NT2/D1 (cell line): ENCODE results near the gene LRRC31.

Experiments used
- DNase-seq: peaks from one replicate; pipeline ENCODE4 v3.0.0-alpha.2; 2011; ENCODE audit warnings: low read depth, low spot score
- H3K27me3 ChIP-seq: 2 replicates; pipeline ENCODE4 v1.6.0; 2011; ENCODE audit warnings: mild to moderate bottlenecking; ENCODE audit not compliant: insufficient read length, insufficient read depth
- H3K36me3 ChIP-seq: 2 replicates; pipeline ENCODE4 v1.6.1; 2011; ENCODE audit warnings: mild to moderate bottlenecking, low read length, mixed read lengths; ENCODE audit not compliant: insufficient read depth, insufficient read length
- H3K4me1 ChIP-seq: 2 replicates; pipeline ENCODE4 v1.5.1; 2011; ENCODE audit not compliant: insufficient read depth, insufficient read length
- H3K4me3 ChIP-seq: 2 replicates; pipeline ENCODE4 v1.5.1; 2011; ENCODE audit warnings: low read depth; ENCODE audit not compliant: insufficient read length
- H3K9ac ChIP-seq: 2 replicates; pipeline ENCODE4 v1.6.0; 2011; ENCODE audit warnings: low read depth; ENCODE audit not compliant: insufficient read length
- H3K9me3 ChIP-seq: 2 replicates; pipeline ENCODE4 v1.5.1; 2011; ENCODE audit warnings: mild to moderate bottlenecking, low read length; ENCODE audit not compliant: insufficient read depth
- SUZ12 ChIP-seq: IDR thresholded peaks from 2 replicates; pipeline ENCODE4 v1.6.1; 2011; ENCODE audit not compliant: insufficient read length, insufficient read depth; ENCODE audit errors: extremely low read depth
- YY1 ChIP-seq: IDR thresholded peaks from 2 replicates; pipeline ENCODE4 v1.6.1; 2011; ENCODE audit not compliant: insufficient read length, insufficient read depth
- ZNF274 ChIP-seq: IDR thresholded peaks from 2 replicates; pipeline ENCODE4 v1.6.1; 2011; ENCODE audit warnings: mild to moderate bottlenecking, low read depth, low read length

LRRC31 gene

GRCh38 chr3:169901453-169901852, 31.7 kb upstream of the LRRC31 start:
- no peak for DNase-seq
- TF ChIP-seq YY1: no peak
- TF ChIP-seq SUZ12: no peak
- no peak for TF ChIP-seq ZNF274
- Histone ChIP-seq H3K9me3 (peaks cover 20% of the 10 kb centered on the region; the same call in 1 of the 2 replicates), H3K9ac (no peak overlapping the region), H3K4me1 (no peaks in the 10 kb centered on the region), H3K36me3 (no peaks in the 10 kb centered on the region), H3K27me3 (no peaks in the 10 kb centered on the region), H3K4me3 (no peak overlapping the region)

- H3K9me3 ChIP-seq: peaks cover 20% of the 10 kb centered on the region; the same call in 1 of the 2 replicates
- H3K9ac ChIP-seq: no peak overlapping the region
- TF ChIP-seq SUZ12 (no peak), ZNF274 (no peak), YY1 (no peak)
- H3K27me3 ChIP-seq: no peaks in the 10 kb centered on the region
- H3K36me3 ChIP-seq: no peaks in the 10 kb centered on the region
- H3K4me1 ChIP-seq: no peaks in the 10 kb centered on the region
- no peak for DNase-seq
- H3K4me3 ChIP-seq: no peak overlapping the region
These were observed 27.5 kb upstream of the LRRC31 start for GRCh38 chr3:169897284-169897683.

GRCh38 chr3:169895072-169895471, 25.3 kb upstream of the LRRC31 start:
- TF ChIP-seq YY1 (no peak), SUZ12 (no peak), ZNF274 (no peak)
- no peaks in the 10 kb centered on the region for H3K4me1 ChIP-seq
- H3K4me3 ChIP-seq: no peak overlapping the region
- no peaks in the 10 kb centered on the region for H3K36me3 ChIP-seq
- DNase-seq: no peak
- H3K27me3 ChIP-seq: no peaks in the 10 kb centered on the region
- H3K9ac ChIP-seq: no peak overlapping the region
- H3K9me3 ChIP-seq: no peaks in the 10 kb centered on the region

- Histone ChIP-seq H3K27me3 (no peaks in the 10 kb centered on the region), H3K4me1 (no peaks in the 10 kb centered on the region), H3K36me3 (no peaks in the 10 kb centered on the region), H3K4me3 (no peak overlapping the region), H3K9me3 (no peaks in the 10 kb centered on the region), H3K9ac (no peak overlapping the region)
- no peak for DNase-seq
- TF ChIP-seq YY1 (no peak), ZNF274 (no peak), SUZ12 (no peak)
These were observed 24.4 kb upstream of the LRRC31 start for GRCh38 chr3:169894110-169894509.

- Histone ChIP-seq H3K4me1 (no peaks in the 10 kb centered on the region), H3K4me3 (no peak overlapping the region), H3K27me3 (no peaks in the 10 kb centered on the region), H3K9ac (no peak overlapping the region), H3K36me3 (no peaks in the 10 kb centered on the region), H3K9me3 (no peaks in the 10 kb centered on the region)
- no peak for DNase-seq
- no peak for TF ChIP-seq YY1
- TF ChIP-seq SUZ12: no peak
- no peak for TF ChIP-seq ZNF274
These were observed 22.2 kb upstream of the LRRC31 start for GRCh38 chr3:169891886-169892285.

- Histone ChIP-seq H3K27me3 (no peaks in the 10 kb centered on the region), H3K9me3 (no peaks in the 10 kb centered on the region), H3K9ac (no peak overlapping the region), H3K4me1 (no peaks in the 10 kb centered on the region), H3K4me3 (no peak overlapping the region), H3K36me3 (no peaks in the 10 kb centered on the region)
- DNase-seq: no peak
- TF ChIP-seq YY1 (no peak), SUZ12 (no peak), ZNF274 (no peak)
These were observed 16.9 kb upstream of the LRRC31 start for GRCh38 chr3:169886671-169887070.

GRCh38 chr3:169880576-169881250, 11.0 kb upstream of the LRRC31 start:
- peaks cover 3% of the 10 kb centered on the region for H3K4me1 ChIP-seq

More at GRCh38 chr3:169880576-169881250, 11.0 kb upstream of the LRRC31 start:
- H3K4me3 ChIP-seq: no peak overlapping the region
- H3K9me3 ChIP-seq: peaks cover 11% of the 10 kb centered on the region; the same call in 1 of the 2 replicates
- H3K27me3 ChIP-seq: no peaks in the 10 kb centered on the region
- no peaks in the 10 kb centered on the region for H3K36me3 ChIP-seq
- no peak for DNase-seq
- TF ChIP-seq YY1: no peak
- TF ChIP-seq SUZ12: no peak
- no peak for TF ChIP-seq ZNF274
- no peak overlapping the region for H3K9ac ChIP-seq
